Left forelimb (tissue), 1 donor: Measurements from ENCODE around the gene KRTAP5-10.
"Not testable (repeated sequence)": the region's sequence is repeated elsewhere in the genome, so short reads cannot be mapped to it uniquely, and the experiment has no call there.

Source experiments
- DNase-seq: peaks from one replicate; pipeline ENCODE4 v3.0.0-alpha.2; 2018; ENCODE audit warnings: low spot score

The KRTAP5-10 gene

DNA sequence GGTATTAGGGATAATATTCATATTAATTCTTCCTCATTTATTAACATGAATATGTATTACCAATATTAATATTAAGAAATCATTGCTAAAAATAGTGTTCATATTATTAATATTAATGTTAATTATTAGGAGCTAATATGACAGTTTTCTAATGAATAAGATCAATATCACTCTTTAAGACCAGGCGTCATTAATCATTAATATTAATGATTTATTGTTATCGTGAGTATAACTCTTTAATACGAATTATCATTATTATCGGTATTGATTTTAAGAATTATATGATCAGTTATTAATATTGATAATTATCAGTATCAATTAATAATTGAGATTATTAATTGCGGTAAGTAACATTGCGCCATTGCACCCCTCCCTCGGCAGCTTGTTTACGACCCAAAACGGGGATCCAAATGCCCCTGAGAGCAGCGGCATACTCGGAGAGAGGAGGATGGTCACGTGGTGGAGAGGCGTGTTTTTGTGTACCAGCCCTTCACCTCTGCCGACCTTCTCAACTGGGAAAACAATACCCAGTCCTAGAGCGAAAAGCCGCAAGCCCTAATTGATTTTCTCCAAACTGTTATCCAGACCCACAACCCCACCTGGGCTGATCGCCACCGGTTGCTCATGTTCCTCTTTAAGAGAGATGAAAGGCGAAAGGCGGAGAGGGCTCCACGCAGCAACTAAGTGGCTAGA is 46.0 kb downstream of the KRTAP5-10 start:
- not testable (repeated sequence) for DNase-seq

DNA sequence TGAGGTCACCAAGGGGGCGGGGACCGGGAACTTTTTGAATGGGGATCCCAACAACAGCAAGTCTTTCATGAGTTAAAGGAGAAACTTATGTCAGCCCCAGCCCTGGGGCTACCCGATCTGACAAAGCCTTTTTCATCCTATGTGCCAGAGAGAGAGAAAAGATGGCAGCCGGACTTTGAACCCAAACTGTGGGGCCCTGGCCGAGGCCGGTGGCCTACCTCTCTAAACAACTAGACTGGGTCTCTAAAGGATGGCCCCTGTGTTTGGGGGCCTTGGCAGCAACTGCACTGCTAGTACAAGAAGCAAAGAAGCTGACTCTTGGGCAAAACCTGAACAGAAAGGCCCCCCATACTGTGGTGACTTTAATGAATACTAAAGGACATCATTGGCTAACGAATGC is 48.6 kb downstream of the KRTAP5-10 start:
- not testable (repeated sequence) for DNase-seq

DNA sequence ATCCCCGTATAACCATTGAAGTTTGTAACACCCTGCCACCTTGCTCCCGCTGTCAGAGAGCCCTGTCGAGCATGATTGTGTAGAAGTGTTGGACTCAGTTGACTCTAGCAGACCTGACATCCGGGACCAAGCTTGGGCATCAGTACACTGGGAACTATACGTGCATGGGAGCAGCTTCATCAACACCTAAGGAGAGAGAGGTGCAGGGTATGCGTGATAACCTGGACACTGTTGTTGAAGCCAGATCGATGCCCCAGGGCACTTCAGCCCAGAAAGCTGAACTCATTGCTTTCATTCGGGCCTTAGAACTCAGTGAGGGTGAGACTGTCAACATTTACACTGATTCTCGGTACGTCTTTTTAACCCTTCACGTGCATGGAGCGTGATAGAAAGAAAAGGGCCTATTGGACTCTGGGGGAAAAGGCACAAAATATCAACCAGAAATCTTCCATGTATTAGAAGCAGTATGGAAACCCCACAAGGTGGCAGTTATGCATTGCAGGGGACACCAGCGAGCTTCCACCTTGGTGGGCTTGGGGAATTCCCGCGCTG is 49.1 kb downstream of the KRTAP5-10 start:
- not testable (repeated sequence) for DNase-seq

GRCh38 chr11:71615003-71615402 is 49.6 kb downstream of the KRTAP5-10 start:
- DNase-seq = not testable (repeated sequence)
